ENCODE data around the gene GPR27.

Gene GPR27

GRCh38 chr3:71725271-71725991 is 28.2 kb upstream of the GPR27 start, which contains the start of gene EIF4E3:
EIF4E3 (minus strand) TSS chr3:71725402; CDS start chr3:71725367, 35 bp downstream.
- CTCF ChIA-PET = interaction anchor here (1.1 to 5.4 kb wide), 2 partner anchors 12 to 1096 kb away, joined by 3 to 71 read pairs; no protein-coding TSS in a partner anchor
- DNase-seq (ENCODE audit: low read depth, low spot score) = no peak
- H3K4me3 ChIP-seq (ENCODE audit: low read depth, low read length) = peak within 1 kb of the TSS; percentile 69
- TF ChIP-seq, protein P1, sequence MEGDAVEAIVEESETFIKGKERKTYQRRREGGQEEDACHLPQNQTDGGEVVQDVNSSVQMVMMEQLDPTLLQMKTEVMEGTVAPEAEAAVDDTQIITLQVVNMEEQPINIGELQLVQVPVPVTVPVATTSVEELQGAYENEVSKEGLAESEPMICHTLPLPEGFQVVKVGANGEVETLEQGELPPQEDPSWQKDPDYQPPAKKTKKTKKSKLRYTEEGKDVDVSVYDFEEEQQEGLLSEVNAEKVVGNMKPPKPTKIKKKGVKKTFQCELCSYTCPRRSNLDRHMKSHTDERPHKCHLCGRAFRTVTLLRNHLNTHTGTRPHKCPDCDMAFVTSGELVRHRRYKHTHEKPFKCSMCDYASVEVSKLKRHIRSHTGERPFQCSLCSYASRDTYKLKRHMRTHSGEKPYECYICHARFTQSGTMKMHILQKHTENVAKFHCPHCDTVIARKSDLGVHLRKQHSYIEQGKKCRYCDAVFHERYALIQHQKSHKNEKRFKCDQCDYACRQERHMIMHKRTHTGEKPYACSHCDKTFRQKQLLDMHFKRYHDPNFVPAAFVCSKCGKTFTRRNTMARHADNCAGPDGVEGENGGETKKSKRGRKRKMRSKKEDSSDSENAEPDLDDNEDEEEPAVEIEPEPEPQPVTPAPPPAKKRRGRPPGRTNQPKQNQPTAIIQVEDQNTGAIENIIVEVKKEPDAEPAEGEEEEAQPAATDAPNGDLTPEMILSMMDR (IDR thresholded peaks at IDR 0.05; ENCODE audit: insufficient read depth, low read length, missing control alignments) = no peak
- POLR2A ChIA-PET = no interaction called here

GRCh38 chr3:71726146-71726545 is 27.5 kb upstream of the GPR27 start:
- CTCF ChIA-PET = interaction anchor here (5.4 kb wide), 1 partner anchor 1095 kb away, joined by 71 read pairs; no protein-coding TSS in a partner anchor
- TF ChIP-seq, protein P1 (IDR thresholded peaks at IDR 0.05; ENCODE audit: insufficient read depth, low read length, missing control alignments) = no peak
- H3K4me3 ChIP-seq (ENCODE audit: low read depth, low read length) = no peak overlapping the region
- POLR2A ChIA-PET = no interaction called here
- DNase-seq (ENCODE audit: low read depth, low spot score) = no peak

GRCh38 chr3:71728632-71729342 is 24.9 kb upstream of the GPR27 start:
- TF ChIP-seq, protein P1 (IDR thresholded peaks at IDR 0.05; ENCODE audit: insufficient read depth, low read length, missing control alignments) = no peak
- no peak overlapping the region for H3K4me3 ChIP-seq (ENCODE audit: low read depth, low read length)
- no peak for DNase-seq (ENCODE audit: low read depth, low spot score)
- CTCF ChIA-PET = interaction anchor here (0.6 to 5.4 kb wide), 24 partner anchors 8 to 1357 kb away, joined by 3 to 71 read pairs (median 7); partner anchors contain the start of gene SHQ1
- POLR2A ChIA-PET = no interaction called here

GRCh38 chr3:71732637-71733036 is 21.0 kb upstream of the GPR27 start:
- CTCF ChIA-PET = interaction anchor here (1.0 to 2.2 kb wide), 3 partner anchors 10 to 1089 kb away, joined by 3 to 10 read pairs (median 4); no protein-coding TSS in a partner anchor
- TF ChIP-seq, protein P1 (IDR thresholded peaks at IDR 0.05; ENCODE audit: insufficient read depth, low read length, missing control alignments) = no peak

GRCh38 chr3:71733319-71733718 is 20.3 kb upstream of the GPR27 start:
- POLR2A ChIA-PET = no interaction called here
- no peak overlapping the region for H3K4me3 ChIP-seq (ENCODE audit: low read depth, low read length)
- CTCF ChIA-PET = interaction anchor here (2.2 kb wide), 1 partner anchor 9 kb away, joined by 10 read pairs; no protein-coding TSS in a partner anchor
- TF ChIP-seq, protein P1 (IDR thresholded peaks at IDR 0.05; ENCODE audit: insufficient read depth, low read length, missing control alignments) = no peak
- no peak for DNase-seq (ENCODE audit: low read depth, low spot score)

More at GRCh38 chr3:71732637-71733036, 21.0 kb upstream of the GPR27 start:
- no peak overlapping the region for H3K4me3 ChIP-seq (ENCODE audit: low read depth, low read length)
- POLR2A ChIA-PET = no interaction called here
- no peak for DNase-seq (ENCODE audit: low read depth, low spot score)

DNA sequence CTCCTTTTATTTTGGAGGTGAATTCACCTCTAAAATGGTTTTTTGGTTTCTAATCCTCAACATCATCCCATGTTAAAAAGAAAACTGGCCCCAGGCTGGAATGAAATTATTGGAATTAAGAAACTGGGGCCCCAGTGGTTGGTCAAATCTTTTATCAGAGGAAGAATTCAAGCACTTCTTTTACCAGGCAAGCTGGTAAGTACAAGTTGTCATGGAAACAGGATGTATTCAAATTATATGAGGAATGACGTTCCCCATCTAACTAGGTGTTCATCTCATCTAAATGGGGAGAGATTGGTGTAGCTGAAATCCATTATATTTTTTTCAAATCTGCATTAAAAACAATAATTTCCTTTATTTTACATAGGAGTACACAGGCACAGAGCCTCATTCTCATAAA is 18.8 kb upstream of the GPR27 start:
- ChIA-PET POLR2A (no interaction called here), CTCF (no interaction called here)
- TF ChIP-seq, protein P1 (IDR thresholded peaks at IDR 0.05; ENCODE audit: insufficient read depth, low read length, missing control alignments) = no peak
- H3K4me3 ChIP-seq (ENCODE audit: low read depth, low read length) = no peak overlapping the region
- DNase-seq (ENCODE audit: low read depth, low spot score) = no peak

Measured in AG04449 (cell line).